HG02840 (cell line): Measurements from ENCODE around the gene CLINT1.
"Not testable (repeated sequence)": the region's sequence is repeated elsewhere in the genome, so short reads cannot be mapped to it uniquely, and the experiment has no call there.

Source experiments
- ATAC-seq: cut with Tn5 transposase; IDR thresholded peaks from one replicate; pipeline ENCODE4 v1.9.1; 2021; ENCODE audit warnings: mild to moderate bottlenecking, moderate library complexity, moderate number of reproducible peaks; ENCODE audit not compliant: unreplicated experiment, low FRiP score

Gene CLINT1

GRCh38 chr5:157864067-157864466 lies 5.1 kb upstream of the CLINT1 start:
- ATAC-seq = no peak

GRCh38 chr5:157862183-157862851 lies 3.4 kb upstream of the CLINT1 start:
- ATAC-seq = no peak

- ATAC-seq = peak; percentile 75
Measured at GRCh38 chr5:157860898-157861890, 2.2 kb upstream of the CLINT1 start.

- no peak for ATAC-seq
Measured at GRCh38 chr5:157859227-157859575, 256 bp upstream of the CLINT1 start.

GRCh38 chr5:157857816-157858526 lies 974 bp downstream of the CLINT1 start:
- no peak for ATAC-seq

- ATAC-seq = no peak
Measured at GRCh38 chr5:157855404-157855994, 3.4 kb downstream of the CLINT1 start.

- not testable (repeated sequence) for ATAC-seq
Measured at GRCh38 chr5:157853365-157853764, 5.6 kb downstream of the CLINT1 start.

GRCh38 chr5:157845914-157846598 lies 12.9 kb downstream of the CLINT1 start:
- no peak for ATAC-seq

- ATAC-seq = no peak
Measured at GRCh38 chr5:157842787-157843186, 16.2 kb downstream of the CLINT1 start.

GRCh38 chr5:157842185-157842584 lies 16.8 kb downstream of the CLINT1 start:
- no peak for ATAC-seq

GRCh38 chr5:157839157-157839795 lies 19.7 kb downstream of the CLINT1 start:
- ATAC-seq = no peak

- ATAC-seq = no peak
Measured at GRCh38 chr5:157836121-157836753, 22.7 kb downstream of the CLINT1 start.

GRCh38 chr5:157835041-157835440 lies 23.9 kb downstream of the CLINT1 start:
- ATAC-seq = no peak

GRCh38 chr5:157828944-157829639 lies 29.9 kb downstream of the CLINT1 start:
- no peak for ATAC-seq

GRCh38 chr5:157828105-157828943 lies 30.6 kb downstream of the CLINT1 start:
- ATAC-seq = no peak

- no peak for ATAC-seq
Measured at GRCh38 chr5:157827423-157827822, 31.5 kb downstream of the CLINT1 start.

GRCh38 chr5:157823655-157824054 lies 35.3 kb downstream of the CLINT1 start:
- no peak for ATAC-seq
